HG03457 (cell line): ENCODE measurements around the gene CAMK1D.
"Not testable (repeated sequence)": the region's sequence is repeated elsewhere in the genome, so short reads cannot be mapped to it uniquely, and the experiment has no call there.

Source experiments
- ATAC-seq: cut with Tn5 transposase; IDR thresholded peaks from one replicate; pipeline ENCODE4 v1.9.1; 2021; ENCODE audit warnings: moderate number of reproducible peaks; ENCODE audit not compliant: unreplicated experiment

The CAMK1D gene

DNA sequence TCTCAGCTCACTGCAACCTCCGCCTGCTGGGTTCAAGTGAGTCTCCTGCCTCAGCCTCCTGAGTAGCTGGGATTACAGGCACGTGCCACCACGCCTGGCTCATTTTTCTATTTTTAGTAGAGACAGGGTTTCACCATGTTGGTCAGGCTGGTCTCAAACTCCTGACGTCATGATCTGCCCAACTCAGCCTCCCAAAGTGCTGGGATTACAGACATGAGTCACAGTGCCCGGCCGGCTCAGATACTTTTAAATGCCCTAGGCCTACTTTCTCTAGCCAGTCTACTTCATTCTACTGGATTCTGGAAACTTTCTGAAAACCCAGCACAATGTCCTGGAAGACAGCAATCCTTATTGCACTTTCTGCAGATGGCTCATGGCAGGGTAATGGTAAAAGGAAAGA, 516.2 kb downstream of the CAMK1D start:
- not testable (repeated sequence) for ATAC-seq

- no peak for ATAC-seq
Measured at GRCh38 chr10:12868229-12868628, 518.9 kb downstream of the CAMK1D start.

GRCh38 chr10:12869427-12869826, 520.1 kb downstream of the CAMK1D start:
- ATAC-seq = no peak

- no peak for ATAC-seq
Measured at GRCh38 chr10:12872577-12872976, 523.2 kb downstream of the CAMK1D start.

DNA sequence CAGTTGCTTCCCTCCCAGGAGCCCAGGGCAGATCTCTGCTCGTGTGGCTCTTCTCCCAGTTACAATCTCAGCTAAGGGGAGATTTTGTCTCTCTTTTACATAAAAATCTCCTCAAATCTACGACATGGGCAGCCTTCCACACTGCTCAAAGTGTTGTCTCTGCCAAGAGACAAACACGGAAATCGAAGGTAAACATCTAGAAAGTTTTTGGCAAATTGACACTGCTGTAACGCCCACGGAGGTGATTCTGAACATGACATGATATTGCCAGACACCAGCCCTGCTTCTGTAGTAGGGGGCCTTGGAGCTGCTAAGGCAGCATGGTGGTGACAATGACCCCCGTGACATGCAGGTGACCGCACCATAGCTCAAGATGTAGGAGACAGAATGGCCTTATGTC, 523.8 kb downstream of the CAMK1D start:
- ATAC-seq = no peak

- ATAC-seq = no peak
Measured at GRCh38 chr10:12874501-12874900, 525.2 kb downstream of the CAMK1D start.

- ATAC-seq = no peak
Measured at GRCh38 chr10:12875100-12875499, 525.8 kb downstream of the CAMK1D start.

DNA sequence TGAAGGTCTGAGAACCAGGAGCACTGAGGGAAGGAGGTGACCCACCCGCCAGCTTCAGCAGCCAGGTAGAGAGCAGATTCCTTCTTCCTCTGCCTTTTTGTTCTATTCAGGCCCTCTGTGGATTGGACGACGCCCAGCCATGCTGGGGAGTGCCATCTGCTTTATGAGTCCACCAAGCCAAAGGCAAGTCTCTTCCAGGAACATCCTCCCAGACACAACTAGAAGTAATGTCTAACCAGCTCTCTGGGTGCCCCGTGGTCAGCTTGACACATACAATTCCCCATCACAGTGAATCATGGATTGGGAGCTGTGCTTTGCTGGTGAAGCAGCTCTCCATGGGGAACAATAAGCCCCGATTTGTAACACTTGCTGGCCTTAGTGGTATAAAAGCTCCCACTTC, 526.9 kb downstream of the CAMK1D start:
- ATAC-seq = no peak

- no peak for ATAC-seq
Measured at GRCh38 chr10:12877150-12877549, 527.8 kb downstream of the CAMK1D start.

- ATAC-seq = no peak
Measured at GRCh38 chr10:12880423-12880822, 531.1 kb downstream of the CAMK1D start.

- ATAC-seq = no peak
Measured at GRCh38 chr10:12884851-12885250, 535.5 kb downstream of the CAMK1D start.
